A673 (cell line): ENCODE data around the gene DUOXA1. TPM values are rescaled to one million over a fixed set of nuclear protein-coding genes. Genes with fewer than 3 reads are reported as not detected.

Experiments
- BruUV-seq: library from RNA; stranded (reverse); fragments of 400-500 nt; replicated peaks from 2 replicates; lab custom pipeline; 2021; lab: Mats Ljungman, UMichigan
- CTCF ChIA-PET: fragments of 300-600 bp; sonication (Branson Sonifier 250); formaldehyde crosslinking; loops from one replicate; lab custom pipeline; 2022; ENCODE audit warnings: antibody characterized with exemption; lab: Charles Lee
- POLR2A ChIA-PET: fragments of 300-600 bp; sonication (Branson Sonifier 250); formaldehyde crosslinking; loops from one replicate; lab custom pipeline; 2022; ENCODE audit warnings: antibody characterized with exemption; ENCODE audit not compliant: low non-redundant PET; lab: Charles Lee
- DNase-seq: peaks from one replicate; pipeline ENCODE4 v3.0.0-alpha.2; 2015; ENCODE audit warnings: low spot score
- H3K27ac ChIP-seq: fragments of 200-600 bp; sonication (generic); 2 replicates; pipeline ENCODE4 v1.5.1; 2016; ENCODE audit warnings: mixed run types, low read depth, mild to moderate bottlenecking, mixed read lengths, antibody characterized with exemption, low read length; ENCODE audit not compliant: poor library complexity, severe bottlenecking
- H3K27me3 ChIP-seq: fragments of 200-600 bp; sonication (generic); replicated peaks from 2 replicates; pipeline ENCODE4 v1.6.1; 2017; ENCODE audit warnings: mixed run types, low read depth, mild to moderate bottlenecking, mixed read lengths, antibody characterized with exemption, low read length; ENCODE audit not compliant: insufficient read depth, poor library complexity
- H3K36me3 ChIP-seq: fragments of 200-600 bp; sonication (generic); 2 replicates; pipeline ENCODE4 v1.6.1; 2016; ENCODE audit warnings: mixed run types, mild to moderate bottlenecking, mixed read lengths, antibody characterized with exemption, low read length; ENCODE audit not compliant: insufficient read depth, poor library complexity, severe bottlenecking
- H3K4me1 ChIP-seq: fragments of 200-600 bp; sonication (generic); 2 replicates; pipeline ENCODE4 v1.6.1; 2017; ENCODE audit warnings: mixed run types, mild to moderate bottlenecking, mixed read lengths, antibody characterized with exemption, low read length; ENCODE audit not compliant: insufficient read depth, poor library complexity, severe bottlenecking
- H3K4me3 ChIP-seq: fragments of 200-600 bp; sonication (generic); 2 replicates; pipeline ENCODE4 v1.5.1; 2016; ENCODE audit warnings: low read depth, mixed run types, mild to moderate bottlenecking, mixed read lengths, low read length; ENCODE audit not compliant: poor library complexity, severe bottlenecking
- H3K9me3 ChIP-seq: fragments of 200-600 bp; sonication (generic); 2 replicates; pipeline ENCODE4 v1.6.1; 2016; ENCODE audit warnings: mixed run types, low read depth, mild to moderate bottlenecking, mixed read lengths, antibody characterized with exemption, low read length; ENCODE audit not compliant: poor library complexity, severe bottlenecking
- CTCF ChIP-seq: fragments of 300-800, 200-600 bp; sonication (generic); conservative IDR thresholded peaks from 2 replicates; pipeline ENCODE4 v1.5.1; 2017; ENCODE audit warnings: low read depth, mild to moderate bottlenecking, antibody characterized with exemption, low read length, moderate library complexity, mixed read lengths
- EZH2 ChIP-seq: fragments of 200-600 bp; sonication (generic); IDR thresholded peaks from 2 replicates; pipeline ENCODE4 v1.6.1; 2017; ENCODE audit warnings: borderline replicate concordance, low read depth, mild to moderate bottlenecking, mixed read lengths, antibody characterized with exemption, low read length; ENCODE audit not compliant: poor library complexity, severe bottlenecking
- intact Hi-C: fragments of 100-400 bp; cut with micrococcal nuclease; formaldehyde crosslinking; loops from one replicate; pipeline ENCODE4 v1.10.0; 2022; ENCODE audit not compliant: unreplicated experiment
- total RNA-seq: library from RNA; stranded (reverse); gene quantifications from 2 replicates; pipeline ENCODE4 v1.2.3, GENCODE V29; 2021

Gene DUOXA1
- total RNA-seq, 1 experiment from 2014 or later: 0.95 TPM

DNA sequence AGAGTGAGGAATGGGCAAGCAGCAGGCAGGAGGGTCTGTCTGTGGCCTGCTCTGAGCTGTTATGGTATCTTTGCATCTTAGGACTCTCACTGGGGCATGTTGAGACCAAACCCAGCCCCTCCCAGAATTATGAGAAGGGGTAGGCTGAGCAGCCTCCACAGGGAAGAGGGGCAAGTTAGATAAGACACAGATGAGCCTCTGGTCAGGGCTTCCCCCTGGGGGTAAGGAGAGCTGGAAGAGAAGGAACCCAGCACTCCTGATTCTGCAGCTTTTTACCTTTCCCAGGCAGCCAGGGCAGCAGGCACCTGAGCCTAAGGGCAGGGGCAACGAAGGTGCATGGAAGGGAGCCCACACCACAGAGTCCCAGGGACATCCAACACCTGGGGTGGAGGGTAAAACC lies 19.4 kb upstream of the DUOXA1 start:
- Histone ChIP-seq H3K4me1 (no peaks in the 10 kb centered on the region), H3K27ac (no peak overlapping the region), H3K27me3 (no peaks in the 10 kb centered on the region), H3K9me3 (no peaks in the 10 kb centered on the region), H3K4me3 (no peak overlapping the region), H3K36me3 (no peaks in the 10 kb centered on the region)
- TF ChIP-seq EZH2: no peak
- no peak for TF ChIP-seq CTCF
- POLR2A ChIA-PET: no interaction called here
- no peak for DNase-seq
- BruUV-seq: no TSS peak
- CTCF ChIA-PET: no interaction called here
- intact Hi-C loops: no loop called here

DNA sequence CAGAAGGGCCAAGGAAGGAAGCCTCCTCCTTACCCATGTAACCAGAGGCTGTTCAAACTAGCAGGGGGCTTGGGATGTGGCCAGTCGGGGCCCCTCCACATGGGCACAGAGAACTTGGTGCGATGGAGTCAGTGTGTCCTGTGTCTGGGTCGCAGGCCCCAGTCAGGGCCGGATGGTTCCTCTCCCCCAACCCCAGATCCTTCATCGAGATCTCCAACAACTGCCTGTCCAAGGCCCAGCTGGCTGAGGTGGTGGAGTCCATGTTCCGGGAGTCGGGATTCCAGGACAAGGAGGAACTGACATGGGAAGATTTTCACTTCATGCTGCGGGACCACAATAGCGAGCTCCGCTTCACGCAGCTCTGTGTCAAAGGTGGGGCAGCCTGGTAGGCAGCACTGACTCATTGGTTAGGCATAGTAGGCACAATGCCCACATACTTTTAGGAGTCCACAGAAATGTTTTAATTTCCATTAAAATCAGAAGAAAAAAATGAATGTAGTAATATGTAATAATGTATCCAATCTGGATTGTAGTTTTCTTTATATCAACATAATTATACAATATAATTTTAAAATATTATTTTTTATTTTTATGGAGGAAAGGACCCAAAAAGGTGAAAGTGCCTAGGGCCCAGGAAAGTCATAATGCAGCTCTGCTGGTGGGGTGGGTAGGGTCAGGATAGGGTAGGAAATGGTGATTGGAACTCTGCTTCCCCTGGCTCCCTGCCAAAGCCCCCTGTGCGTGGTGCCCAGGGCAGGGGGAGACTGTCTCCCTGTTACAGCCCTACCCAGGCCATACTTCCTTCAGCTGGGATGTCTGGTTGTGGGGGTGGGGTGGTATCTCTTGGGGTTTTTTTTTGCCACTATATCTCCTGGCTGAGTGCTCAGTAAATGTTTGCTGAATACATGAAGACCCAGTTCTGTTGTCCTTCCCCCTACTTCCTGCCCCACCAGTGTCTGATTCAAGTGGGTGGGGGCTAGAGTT lies 18.7 kb upstream of the DUOXA1 start:
- no TSS peak for BruUV-seq
- Histone ChIP-seq H3K9me3 (no peaks in the 10 kb centered on the region), H3K27ac (no peak overlapping the region), H3K27me3 (no peaks in the 10 kb centered on the region), H3K4me1 (no peaks in the 10 kb centered on the region), H3K4me3 (no peak overlapping the region), H3K36me3 (no peaks in the 10 kb centered on the region)
- no peak for TF ChIP-seq EZH2
- TF ChIP-seq CTCF: no peak
- no peak for DNase-seq
- ChIA-PET CTCF (no interaction called here), POLR2A (no interaction called here)
- intact Hi-C loops: no loop called here

DNA sequence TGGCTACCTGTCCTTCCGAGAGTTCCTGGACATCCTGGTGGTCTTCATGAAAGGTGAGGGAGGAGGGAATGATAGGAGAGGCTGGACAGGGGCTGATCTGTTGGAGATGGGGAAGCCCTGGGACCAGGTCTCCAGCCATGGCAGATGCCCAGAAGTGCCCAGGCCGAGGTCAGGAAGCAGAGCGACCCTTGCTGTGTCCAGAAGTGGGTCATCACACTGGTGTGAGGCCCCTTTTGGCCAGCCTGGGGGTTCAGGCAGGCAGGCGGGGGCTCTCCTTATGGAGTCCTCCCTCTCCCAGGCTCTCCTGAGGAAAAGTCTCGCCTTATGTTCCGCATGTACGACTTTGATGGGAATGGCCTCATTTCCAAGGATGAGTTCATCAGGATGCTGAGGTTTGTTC lies 17.9 kb upstream of the DUOXA1 start:
- TF ChIP-seq EZH2 (no peak), CTCF (no peak)
- no peak for DNase-seq
- no peaks in the 10 kb centered on the region for H3K27me3 ChIP-seq
- no peaks in the 10 kb centered on the region for H3K9me3 ChIP-seq
- POLR2A ChIA-PET: no interaction called here
- CTCF ChIA-PET: no interaction called here
- H3K4me1 ChIP-seq: no peaks in the 10 kb centered on the region
- intact Hi-C loops: no loop called here
- no peaks in the 10 kb centered on the region for H3K36me3 ChIP-seq
- no peak overlapping the region for H3K27ac ChIP-seq
- H3K4me3 ChIP-seq: no peak overlapping the region
- no TSS peak for BruUV-seq
